ENCODE results near the gene CSRP1.

The CSRP1 gene

DNA sequence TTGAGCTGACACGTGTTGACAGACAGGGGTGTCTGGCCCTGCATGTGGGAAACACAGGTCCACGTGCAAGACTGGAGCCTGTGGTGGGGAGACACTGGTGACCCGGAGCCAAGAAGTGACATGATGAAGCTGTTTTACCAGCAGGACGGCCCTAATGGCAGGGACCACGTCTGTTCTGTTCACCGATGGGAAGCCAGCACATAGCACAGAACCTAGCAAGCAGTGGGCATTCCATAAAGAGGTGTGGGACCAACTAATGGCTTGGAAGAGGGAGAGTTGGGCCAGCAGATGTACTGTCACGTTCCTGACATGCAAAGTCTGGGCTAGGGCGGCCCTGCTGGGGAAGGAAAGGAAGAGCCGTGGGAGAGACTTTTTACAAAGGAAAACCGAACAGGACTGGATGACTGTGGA lies 47.3 kb upstream of the CSRP1 start:
- no peaks in the 10 kb centered on the region; the same call in 1 of the 2 replicates for H3K4me1 ChIP-seq (ENCODE audit: control insufficient read depth, low read length)
- 0 out of 2 replicates have a peak, but pooled peaks cover 3% of the 10 kb centered on the region for H4K20me1 ChIP-seq (ENCODE audit: control insufficient read depth, insufficient read depth, low read depth, low read length)
- no peaks in the 10 kb centered on the region for H3K36me3 ChIP-seq (ENCODE audit: control insufficient read depth, low read length)
- no peak overlapping the region for H3K27ac ChIP-seq (ENCODE audit: low read depth, low read length)
- no peaks in the 10 kb centered on the region for H3K9me2 ChIP-seq (replicated peaks; ENCODE audit: control insufficient read depth, low read length)
- TF ChIP-seq, protein P1, sequence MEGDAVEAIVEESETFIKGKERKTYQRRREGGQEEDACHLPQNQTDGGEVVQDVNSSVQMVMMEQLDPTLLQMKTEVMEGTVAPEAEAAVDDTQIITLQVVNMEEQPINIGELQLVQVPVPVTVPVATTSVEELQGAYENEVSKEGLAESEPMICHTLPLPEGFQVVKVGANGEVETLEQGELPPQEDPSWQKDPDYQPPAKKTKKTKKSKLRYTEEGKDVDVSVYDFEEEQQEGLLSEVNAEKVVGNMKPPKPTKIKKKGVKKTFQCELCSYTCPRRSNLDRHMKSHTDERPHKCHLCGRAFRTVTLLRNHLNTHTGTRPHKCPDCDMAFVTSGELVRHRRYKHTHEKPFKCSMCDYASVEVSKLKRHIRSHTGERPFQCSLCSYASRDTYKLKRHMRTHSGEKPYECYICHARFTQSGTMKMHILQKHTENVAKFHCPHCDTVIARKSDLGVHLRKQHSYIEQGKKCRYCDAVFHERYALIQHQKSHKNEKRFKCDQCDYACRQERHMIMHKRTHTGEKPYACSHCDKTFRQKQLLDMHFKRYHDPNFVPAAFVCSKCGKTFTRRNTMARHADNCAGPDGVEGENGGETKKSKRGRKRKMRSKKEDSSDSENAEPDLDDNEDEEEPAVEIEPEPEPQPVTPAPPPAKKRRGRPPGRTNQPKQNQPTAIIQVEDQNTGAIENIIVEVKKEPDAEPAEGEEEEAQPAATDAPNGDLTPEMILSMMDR (IDR thresholded peaks at IDR 0.05; ENCODE audit: low read depth, low read length, poor library complexity, severe bottlenecking) = no peak
- TF ChIP-seq EZH2phosphoT487 (IDR thresholded peaks at IDR 0.05; ENCODE audit: borderline replicate concordance, low read length) = no peak
- H3K4me2 ChIP-seq (ENCODE audit: low read length) = no peak overlapping the region
- H3K4me3 ChIP-seq (ENCODE audit: low read length) = no peak overlapping the region
- no peaks in the 10 kb centered on the region for H3K79me2 ChIP-seq (ENCODE audit: control insufficient read depth, low read length)
- no peaks in the 10 kb centered on the region for H3F3A ChIP-seq (ENCODE audit: control insufficient read depth, insufficient read depth)
- H3K27me3 ChIP-seq (ENCODE audit: control insufficient read depth, low read length) = peaks cover 3% of the 10 kb centered on the region; the same call in 1 of the 2 replicates
- H3K9me3 ChIP-seq (ENCODE audit: control insufficient read depth, insufficient read depth, low read length) = no peaks in the 10 kb centered on the region

DNA sequence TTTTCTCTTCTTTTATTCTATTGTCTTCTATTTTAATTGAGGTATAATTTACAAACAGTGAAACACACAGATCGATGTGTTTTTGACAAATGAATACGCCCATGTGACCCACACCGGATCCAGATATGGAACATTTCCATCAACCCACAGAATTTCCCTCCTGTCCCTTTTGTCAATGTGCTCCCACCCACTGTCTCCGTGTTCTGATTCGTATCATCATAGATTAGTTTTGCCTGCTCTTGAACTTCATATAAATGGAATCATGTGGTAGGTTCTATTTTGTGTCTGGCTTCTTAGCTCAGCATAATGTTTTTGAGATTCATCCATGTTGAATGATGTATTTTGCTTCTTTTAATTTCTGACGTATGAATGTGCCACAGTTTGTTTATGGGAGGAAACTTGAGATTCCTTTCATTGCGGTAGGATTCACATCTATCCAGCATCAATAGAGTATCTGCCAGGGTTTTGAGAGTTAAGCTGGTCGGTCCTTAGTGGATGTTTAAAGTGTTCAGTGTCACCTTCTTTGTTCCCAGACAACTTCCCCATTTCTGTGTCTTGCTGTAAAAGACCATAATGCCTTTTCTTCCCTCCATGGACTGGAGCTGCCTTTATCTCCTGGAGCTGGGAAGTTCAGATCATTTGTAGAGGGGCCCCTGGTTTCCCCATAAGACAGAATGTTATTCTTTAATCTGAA lies 46.7 kb upstream of the CSRP1 start:
- H3K27me3 ChIP-seq (ENCODE audit: control insufficient read depth, low read length) = peaks cover 3% of the 10 kb centered on the region; the same call in 1 of the 2 replicates
- TF ChIP-seq, protein P1 (IDR thresholded peaks at IDR 0.05; ENCODE audit: low read depth, low read length, poor library complexity, severe bottlenecking) = no peak
- no peak for TF ChIP-seq EZH2phosphoT487 (IDR thresholded peaks at IDR 0.05; ENCODE audit: borderline replicate concordance, low read length)
- H3K36me3 ChIP-seq (ENCODE audit: control insufficient read depth, low read length) = no peaks in the 10 kb centered on the region
- no peak overlapping the region for H3K4me2 ChIP-seq (ENCODE audit: low read length)
- H3K9me3 ChIP-seq (ENCODE audit: control insufficient read depth, insufficient read depth, low read length) = no peaks in the 10 kb centered on the region
- H3K4me1 ChIP-seq (ENCODE audit: control insufficient read depth, low read length) = no peaks in the 10 kb centered on the region; the same call in 1 of the 2 replicates
- no peaks in the 10 kb centered on the region for H3K9me2 ChIP-seq (replicated peaks; ENCODE audit: control insufficient read depth, low read length)
- H3K27ac ChIP-seq (ENCODE audit: low read depth, low read length) = no peak overlapping the region
- 0 out of 2 replicates have a peak, but pooled peaks cover 3% of the 10 kb centered on the region for H4K20me1 ChIP-seq (ENCODE audit: control insufficient read depth, insufficient read depth, low read depth, low read length)
- no peaks in the 10 kb centered on the region for H3F3A ChIP-seq (ENCODE audit: control insufficient read depth, insufficient read depth)
- H3K79me2 ChIP-seq (ENCODE audit: control insufficient read depth, low read length) = no peaks in the 10 kb centered on the region
- H3K4me3 ChIP-seq (ENCODE audit: low read length) = no peak overlapping the region

DNA sequence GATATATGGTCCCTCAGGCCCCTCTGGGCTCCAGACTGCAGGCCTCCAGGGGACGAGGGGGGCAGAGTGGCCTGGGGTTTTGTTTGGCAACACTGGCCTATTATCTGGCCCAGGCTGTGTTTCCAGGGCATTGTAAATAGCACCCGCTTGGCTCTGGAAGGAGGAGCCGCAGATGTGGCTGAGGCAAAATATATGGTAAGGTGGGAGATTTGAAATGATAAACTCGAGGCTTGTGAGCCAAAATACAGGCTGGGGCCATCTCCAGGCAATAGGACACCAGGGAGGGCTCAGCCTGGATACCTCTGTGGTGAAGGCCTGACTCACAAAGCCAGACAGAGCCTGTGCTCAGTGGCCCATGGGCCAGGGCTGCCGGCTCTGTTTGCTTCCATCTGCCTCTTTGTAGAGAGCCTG lies 46.0 kb upstream of the CSRP1 start:
- Histone ChIP-seq H3K27me3 (ENCODE audit: control insufficient read depth, low read length) (peaks cover 3% of the 10 kb centered on the region; the same call in 1 of the 2 replicates), H3K27ac (ENCODE audit: low read depth, low read length) (no peak overlapping the region), H3K4me2 (ENCODE audit: low read length) (no peak overlapping the region), H3K4me3 (ENCODE audit: low read length) (no peak overlapping the region), H4K20me1 (ENCODE audit: control insufficient read depth, insufficient read depth, low read depth, low read length) (0 out of 2 replicates have a peak, but pooled peaks cover 3% of the 10 kb centered on the region), H3K79me2 (ENCODE audit: control insufficient read depth, low read length) (no peaks in the 10 kb centered on the region), H3F3A (ENCODE audit: control insufficient read depth, insufficient read depth) (no peaks in the 10 kb centered on the region), H3K4me1 (ENCODE audit: control insufficient read depth, low read length) (no peaks in the 10 kb centered on the region; the same call in 1 of the 2 replicates), H3K9me2 (replicated peaks; ENCODE audit: control insufficient read depth, low read length) (no peaks in the 10 kb centered on the region), H3K36me3 (ENCODE audit: control insufficient read depth, low read length) (no peaks in the 10 kb centered on the region), H3K9me3 (ENCODE audit: control insufficient read depth, insufficient read depth, low read length) (no peaks in the 10 kb centered on the region)
- no peak for TF ChIP-seq EZH2phosphoT487 (IDR thresholded peaks at IDR 0.05; ENCODE audit: borderline replicate concordance, low read length)
- TF ChIP-seq, protein P1 (IDR thresholded peaks at IDR 0.05; ENCODE audit: low read depth, low read length, poor library complexity, severe bottlenecking) = no peak
